Sigmoid colon (tissue), 7 donors: ENCODE measurements around the gene HACD2. TPM values are rescaled to one million over a fixed set of nuclear protein-coding genes. Genes with fewer than 3 reads are reported as not detected.

ENCODE experiments used
- DNase-seq: peaks from one replicate; pipeline ENCODE4 v3.0.0-alpha.2; 2019
- H3K27ac ChIP-seq, 4 donors: fragments of 200-600 bp; sonication (generic); one replicate each; pipeline ENCODE4 v1.5.1; 2016 to 2019; ENCODE audit warnings: mild to moderate bottlenecking in 1 of 4
- H3K27me3 ChIP-seq, 3 donors: fragments of 200-600 bp; sonication (generic); one replicate each; pipeline ENCODE4 v1.5.1; 2019; ENCODE audit warnings: mild to moderate bottlenecking in 1 of 3
- H3K36me3 ChIP-seq, 4 donors: fragments of 200-600 bp; sonication (generic); one replicate each; pipeline ENCODE4 v1.5.1; 2016 to 2019
- H3K4me1 ChIP-seq, 4 donors: fragments of 200-600 bp; sonication (generic); one replicate each; pipeline ENCODE4 v1.5.1; 2017 to 2019
- H3K4me3 ChIP-seq, 4 donors: fragments of 200-600 bp; sonication (generic); one replicate each; pipeline ENCODE4 v1.5.1; 2017 to 2019; ENCODE audit warnings: mild to moderate bottlenecking in 2 of 4, moderate library complexity in 1 of 4
- H3K9me3 ChIP-seq, 4 donors: fragments of 200-600 bp in 3 of 4; sonication (generic) in 3 of 4; one replicate each; pipeline versions ENCODE4 v1.5.1 to v1.6.1; 2013 to 2019
- EP300 ChIP-seq, 4 donors: sonication (generic); formaldehyde crosslinking; IDR thresholded peaks; one replicate each; pipeline ENCODE4 v1.6.1; 2017; ENCODE audit warnings: antibody characterized with exemption in 4 of 4
- POLR2A ChIP-seq, 2 donors: fragments of 450-650 bp; IDR thresholded peaks; one replicate each; pipeline ENCODE4 v1.6.1; 2016; ENCODE audit warnings: antibody characterized with exemption in 2 of 2, mild to moderate bottlenecking in 2 of 2, moderate library complexity in 2 of 2
- POLR2AphosphoS5 ChIP-seq, 4 donors: sonication (generic); formaldehyde crosslinking; IDR thresholded peaks; one replicate each; pipeline ENCODE4 v1.6.1; 2017; ENCODE audit warnings: antibody characterized with exemption in 4 of 4
- WGBS, 2 donors: extraction: QIAGEN DNeasy Blood & Tissue Kit; methylation state at CpG; one replicate each; pipeline ENCODE4 v1.1.7; 2013; 5-methylcytosine and 5-hydroxymethylcytosine counted together
- intact Hi-C: fragments of 100-400 bp; cut with DNase I; formaldehyde crosslinking; loops from one replicate; pipeline ENCODE4 v1.15.1; 2023
- polyA plus RNA-seq, 3 donors: library from polyadenylated mRNA; stranded (reverse); fragments of 200-250 nt; gene quantifications; one replicate each; pipeline ENCODE4 v1.2.3, GENCODE V29; 2013
- total RNA-seq, 4 donors: library from RNA; depleted of rRNA; stranded (reverse); fragments of >200 nt; gene quantifications; one replicate each; pipeline ENCODE4 v1.1.0, GENCODE V29; 2016
- TF ChIP-seq, protein P1 (sequence below), 4 experiments: fragments of 450-650 bp in 3 of 4; fragments of 200-600 bp in 1 of 4; IDR thresholded peaks; one replicate each; pipeline ENCODE4 v1.5.1; 2016 to 2019; ENCODE audit warnings: antibody characterized with exemption in 4 of 4, mild to moderate bottlenecking in 3 of 4, moderate library complexity in 2 of 4
- donor health status: healthy with polysubstance abuse.
- donor health status: Bipolar disorder and iron deficiency.
- donor health status: healthy.

The HACD2 gene
- total and polyA plus RNA-seq, 7 donors: 6.6 to 26.4 (median 18.6) TPM

DNA sequence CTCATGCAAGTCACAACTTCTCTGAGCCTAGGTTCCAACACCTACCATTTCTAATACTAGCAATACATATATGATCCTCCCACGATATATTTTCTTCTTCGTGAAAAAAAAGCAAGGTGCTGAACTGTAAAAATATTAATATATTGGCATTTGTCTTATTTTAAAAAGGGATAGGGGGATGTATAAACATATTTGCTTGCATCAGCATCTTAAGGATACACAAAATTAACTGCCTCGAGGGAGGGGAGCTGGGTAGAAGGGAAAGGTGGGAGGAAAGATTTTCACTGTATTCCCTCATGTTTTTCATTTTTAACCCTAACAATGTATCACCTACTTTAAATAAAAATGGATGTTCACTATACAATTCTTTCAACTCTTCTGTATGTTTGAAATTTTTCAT lies 1.3 kb downstream of the HACD2 start:
- no peaks in the 10 kb centered on the region for H3K27me3 ChIP-seq
- intact Hi-C loops: no loop called here
- peaks cover 0 to 22% (median 12%) of the 10 kb centered on the region in 4 donors for H3K4me1 ChIP-seq
- WGBS, 2 donors: 51 to 77% methylated on average over 3 of the region's 3 CpGs
- TF ChIP-seq, protein P1, sequence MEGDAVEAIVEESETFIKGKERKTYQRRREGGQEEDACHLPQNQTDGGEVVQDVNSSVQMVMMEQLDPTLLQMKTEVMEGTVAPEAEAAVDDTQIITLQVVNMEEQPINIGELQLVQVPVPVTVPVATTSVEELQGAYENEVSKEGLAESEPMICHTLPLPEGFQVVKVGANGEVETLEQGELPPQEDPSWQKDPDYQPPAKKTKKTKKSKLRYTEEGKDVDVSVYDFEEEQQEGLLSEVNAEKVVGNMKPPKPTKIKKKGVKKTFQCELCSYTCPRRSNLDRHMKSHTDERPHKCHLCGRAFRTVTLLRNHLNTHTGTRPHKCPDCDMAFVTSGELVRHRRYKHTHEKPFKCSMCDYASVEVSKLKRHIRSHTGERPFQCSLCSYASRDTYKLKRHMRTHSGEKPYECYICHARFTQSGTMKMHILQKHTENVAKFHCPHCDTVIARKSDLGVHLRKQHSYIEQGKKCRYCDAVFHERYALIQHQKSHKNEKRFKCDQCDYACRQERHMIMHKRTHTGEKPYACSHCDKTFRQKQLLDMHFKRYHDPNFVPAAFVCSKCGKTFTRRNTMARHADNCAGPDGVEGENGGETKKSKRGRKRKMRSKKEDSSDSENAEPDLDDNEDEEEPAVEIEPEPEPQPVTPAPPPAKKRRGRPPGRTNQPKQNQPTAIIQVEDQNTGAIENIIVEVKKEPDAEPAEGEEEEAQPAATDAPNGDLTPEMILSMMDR (IDR thresholded peaks at IDR 0.05): no peak
- TF ChIP-seq POLR2A (IDR thresholded peaks at IDR 0.05) (no peak), POLR2AphosphoS5 (IDR thresholded peaks at IDR 0.05) (no peak), EP300 (IDR thresholded peaks at IDR 0.05) (no peak)
- no peaks in the 10 kb centered on the region for H3K9me3 ChIP-seq
- no peak overlapping the region for H3K4me3 ChIP-seq
- no peak overlapping the region for H3K27ac ChIP-seq
- DNase-seq: no peak
- peaks cover 0 to 29% (median 0%) of the 10 kb centered on the region in 4 donors for H3K36me3 ChIP-seq

DNA sequence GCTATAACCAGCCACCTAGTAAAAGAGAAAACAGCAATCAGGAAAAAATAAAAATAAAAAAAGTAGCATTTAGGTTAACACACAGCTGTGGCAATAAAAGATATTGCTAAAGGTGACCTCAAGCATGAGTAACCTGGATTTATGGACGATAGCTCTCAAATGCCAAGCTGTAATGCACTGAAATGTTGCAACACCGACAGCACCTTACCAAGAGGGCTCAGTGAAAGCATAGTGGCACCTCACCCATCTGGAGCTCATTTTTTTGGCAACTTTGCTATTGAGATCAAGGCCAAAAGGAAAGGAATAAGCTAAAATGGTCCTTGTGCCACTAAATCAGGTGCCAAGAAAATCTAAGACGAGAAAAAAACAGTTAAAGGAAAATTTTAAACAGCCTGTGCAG lies 2.5 kb downstream of the HACD2 start:
- no peaks in the 10 kb centered on the region for H3K27me3 ChIP-seq
- H3K4me1 ChIP-seq: peaks cover 0 to 22% (median 12%) of the 10 kb centered on the region in 4 donors
- H3K36me3 ChIP-seq: peaks cover 0 to 34% (median 2%) of the 10 kb centered on the region in 4 donors
- 27 to 80% methylated on average over 3 of the region's 3 CpGs for WGBS, 2 donors
- H3K9me3 ChIP-seq: no peaks in the 10 kb centered on the region
- no peak overlapping the region for H3K27ac ChIP-seq
- TF ChIP-seq, protein P1 (IDR thresholded peaks at IDR 0.05): no peak
- TF ChIP-seq EP300 (IDR thresholded peaks at IDR 0.05) (no peak), POLR2AphosphoS5 (IDR thresholded peaks at IDR 0.05) (no peak), POLR2A (IDR thresholded peaks at IDR 0.05) (no peak)
- H3K4me3 ChIP-seq: no peak overlapping the region
- intact Hi-C loops: no loop called here
- DNase-seq: no peak

DNA sequence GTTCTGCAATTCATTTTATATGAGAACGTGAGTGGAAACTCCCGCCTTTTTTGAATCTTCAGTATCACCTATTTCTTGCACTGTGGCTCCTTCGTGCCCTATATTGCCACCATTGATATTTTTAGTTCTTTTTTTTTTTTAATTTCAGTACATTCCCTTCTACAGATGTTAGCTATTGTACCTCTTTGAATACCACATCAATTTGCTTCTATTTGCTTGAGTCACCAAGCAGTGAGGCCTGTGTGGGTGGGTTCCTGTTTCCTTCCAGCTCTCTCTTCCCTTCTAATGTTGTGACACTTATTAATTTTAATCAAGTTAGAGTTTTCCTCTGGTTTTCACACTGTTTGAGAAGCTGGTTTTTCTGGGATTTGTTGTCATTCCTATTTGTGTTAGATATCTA lies 8.7 kb downstream of the HACD2 start:
- H3K36me3 ChIP-seq: peaks cover 0 to 40% (median 2%) of the 10 kb centered on the region in 4 donors
- 62 to 89% methylated on average over 3 of the region's 3 CpGs for WGBS, 2 donors
- intact Hi-C loops: no loop called here

DNA sequence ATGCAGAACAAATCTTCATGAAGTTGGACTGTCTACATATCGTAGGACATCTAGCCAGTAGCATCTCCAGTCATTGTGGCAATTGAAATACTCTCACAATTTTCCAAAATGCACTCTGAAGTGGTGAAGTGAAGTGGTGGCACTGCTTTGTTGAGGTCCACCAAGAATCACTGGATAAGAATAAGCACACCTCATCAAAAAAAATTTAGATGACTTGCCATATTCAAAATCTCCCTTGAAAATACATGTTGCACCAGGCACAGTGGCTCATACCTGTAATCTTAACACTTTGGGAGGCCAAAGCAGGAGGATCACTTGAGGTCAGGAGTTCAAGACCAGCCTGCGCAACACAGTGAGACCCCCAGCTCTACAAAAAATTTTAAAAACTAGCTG lies 12.9 kb downstream of the HACD2 start:
- Histone ChIP-seq H3K9me3 (no peaks in the 10 kb centered on the region), H3K36me3 (peaks cover 0 to 7% (median 0%) of the 10 kb centered on the region in 4 donors), H3K4me3 (no peak overlapping the region), H3K27ac (no peak overlapping the region), H3K4me1 (no peaks in the 10 kb centered on the region), H3K27me3 (no peaks in the 10 kb centered on the region)
- TF ChIP-seq, protein P1 (IDR thresholded peaks at IDR 0.05): no peak
- TF ChIP-seq POLR2AphosphoS5 (IDR thresholded peaks at IDR 0.05) (no peak), EP300 (IDR thresholded peaks at IDR 0.05) (no peak), POLR2A (IDR thresholded peaks at IDR 0.05) (no peak)
- intact Hi-C loops: no loop called here
- DNase-seq: no peak
- WGBS, 2 donors: 74 to 99% methylated on average over 2 of the region's 2 CpGs

More for the DNA sequence above, 8.7 kb downstream of the HACD2 start:
- DNase-seq: no peak
- Histone ChIP-seq H3K27ac (no peak overlapping the region), H3K27me3 (no peaks in the 10 kb centered on the region), H3K9me3 (no peaks in the 10 kb centered on the region), H3K4me1 (no peaks in the 10 kb centered on the region), H3K4me3 (no peak overlapping the region)
- TF ChIP-seq POLR2AphosphoS5 (IDR thresholded peaks at IDR 0.05): no peak
- no peak for TF ChIP-seq POLR2A (IDR thresholded peaks at IDR 0.05)
- TF ChIP-seq, protein P1 (IDR thresholded peaks at IDR 0.05): no peak
- TF ChIP-seq EP300 (IDR thresholded peaks at IDR 0.05): no peak
